ENCODE results near the gene P2RY14.

Gene P2RY14

DNA sequence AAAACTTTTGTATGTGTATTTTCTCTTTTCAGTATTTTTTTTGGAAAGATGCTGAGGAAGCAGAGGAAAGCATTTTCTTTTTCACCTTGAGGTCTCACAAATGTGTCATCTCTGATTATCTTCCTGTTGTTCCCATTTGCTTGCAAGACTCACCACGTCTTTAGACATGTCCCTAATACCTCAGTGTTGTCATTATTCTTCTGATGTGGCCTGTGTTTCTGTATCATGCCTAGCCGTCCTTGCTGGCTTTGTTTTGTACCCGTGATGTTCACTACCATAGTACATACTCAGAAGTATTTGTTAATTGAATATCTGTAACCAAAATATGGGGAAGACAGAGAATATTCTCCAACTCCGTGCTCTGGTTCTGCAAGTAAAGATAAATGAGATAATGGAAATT lies 5.0 kb upstream of the P2RY14 start:
- Histone ChIP-seq H3K36me3 (ENCODE audit: control insufficient read depth in 2 of 2, insufficient read depth in 1 of 2, low read length in 2 of 2) (no peaks in the 10 kb centered on the region), H3K4me3 (ENCODE audit: low read depth, low read length) (no peak overlapping the region), H3K4me1 (ENCODE audit: control insufficient read depth, insufficient read depth, low read length) (0 out of 2 replicates have a peak, but pooled peaks cover 2% of the 10 kb centered on the region), H3K9me3 (ENCODE audit: control insufficient read depth, insufficient read depth, low read depth, low read length) (no peaks in the 10 kb centered on the region), H3K27ac (ENCODE audit: extremely low read depth, low read depth, low read length) (no peak overlapping the region)
- CTCF ChIA-PET, result interaction anchor here (1.1 to 3.5 kb wide), 3 partner anchors 44 to 116 kb away, joined by 7 to 17 read pairs (median 10); no protein-coding TSS in a partner anchor
- TF ChIP-seq ZSCAN30 (tag by site-specific recombination; IDR thresholded peaks at IDR 0.05) (no peak), KLF9 (tag by site-specific recombination; IDR thresholded peaks at IDR 0.05; ENCODE audit: low read depth) (no peak), ZNF155 (tag by site-specific recombination; IDR thresholded peaks at IDR 0.05) (no peak), RBAK (tag by site-specific recombination; IDR thresholded peaks at IDR 0.05) (no peak), ZNF112 (tag by site-specific recombination; IDR thresholded peaks at IDR 0.05) (no peak)
- POLR2A ChIA-PET, result no interaction called here

DNA sequence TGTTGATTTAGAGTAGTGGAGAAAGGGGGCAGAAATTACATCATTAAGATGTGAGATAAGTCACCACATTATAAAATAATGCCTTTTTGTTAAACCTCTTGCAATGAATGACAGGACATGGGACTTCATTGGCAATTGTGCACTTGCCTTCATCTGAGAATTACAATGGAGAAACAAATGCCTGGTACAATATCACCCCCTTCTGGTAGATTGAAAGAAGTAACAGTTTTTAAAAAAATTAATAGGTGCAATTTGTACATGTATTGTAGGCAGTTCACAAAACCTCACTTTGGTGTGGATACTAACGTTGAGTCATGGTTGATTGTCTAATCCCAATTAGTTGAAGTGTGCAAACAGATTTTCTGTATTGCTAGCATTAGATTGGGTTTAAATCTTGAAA lies 4.6 kb upstream of the P2RY14 start:
- Histone ChIP-seq H3K4me1 (ENCODE audit: control insufficient read depth, insufficient read depth, low read length) (0 out of 2 replicates have a peak, but pooled peaks cover 2% of the 10 kb centered on the region), H3K27ac (ENCODE audit: extremely low read depth, low read depth, low read length) (no peak overlapping the region), H3K36me3 (ENCODE audit: control insufficient read depth in 2 of 2, insufficient read depth in 1 of 2, low read length in 2 of 2) (no peaks in the 10 kb centered on the region), H3K4me3 (ENCODE audit: low read depth, low read length) (no peak overlapping the region), H3K9me3 (ENCODE audit: control insufficient read depth, insufficient read depth, low read depth, low read length) (no peaks in the 10 kb centered on the region)
- POLR2A ChIA-PET, result no interaction called here
- TF ChIP-seq ZNF221 (tag by site-specific recombination; IDR thresholded peaks at IDR 0.05; ENCODE audit: borderline replicate concordance), result no peak
- no peak for TF ChIP-seq ZNF692 (tag by site-specific recombination; IDR thresholded peaks at IDR 0.05)
- TF ChIP-seq ZNF26 (tag by site-specific recombination; IDR thresholded peaks at IDR 0.05), result no peak
- TF ChIP-seq, protein P1, sequence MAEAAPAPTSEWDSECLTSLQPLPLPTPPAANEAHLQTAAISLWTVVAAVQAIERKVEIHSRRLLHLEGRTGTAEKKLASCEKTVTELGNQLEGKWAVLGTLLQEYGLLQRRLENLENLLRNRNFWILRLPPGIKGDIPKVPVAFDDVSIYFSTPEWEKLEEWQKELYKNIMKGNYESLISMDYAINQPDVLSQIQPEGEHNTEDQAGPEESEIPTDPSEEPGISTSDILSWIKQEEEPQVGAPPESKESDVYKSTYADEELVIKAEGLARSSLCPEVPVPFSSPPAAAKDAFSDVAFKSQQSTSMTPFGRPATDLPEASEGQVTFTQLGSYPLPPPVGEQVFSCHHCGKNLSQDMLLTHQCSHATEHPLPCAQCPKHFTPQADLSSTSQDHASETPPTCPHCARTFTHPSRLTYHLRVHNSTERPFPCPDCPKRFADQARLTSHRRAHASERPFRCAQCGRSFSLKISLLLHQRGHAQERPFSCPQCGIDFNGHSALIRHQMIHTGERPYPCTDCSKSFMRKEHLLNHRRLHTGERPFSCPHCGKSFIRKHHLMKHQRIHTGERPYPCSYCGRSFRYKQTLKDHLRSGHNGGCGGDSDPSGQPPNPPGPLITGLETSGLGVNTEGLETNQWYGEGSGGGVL (tag by site-specific recombination; IDR thresholded peaks at IDR 0.05), result no peak
- peak; percentile 44; the same call in 1 of the 2 replicates for TF ChIP-seq PRDM6 (tag by site-specific recombination; IDR thresholded peaks at IDR 0.05)
- peak; percentile 58 for TF ChIP-seq ZNF654 (tag by site-specific recombination; IDR thresholded peaks at IDR 0.05; ENCODE audit: low read depth)
- no peak for TF ChIP-seq ZNF121 (tag by site-specific recombination; IDR thresholded peaks at IDR 0.05)
- CTCF ChIA-PET, result interaction anchor here (0.5 to 5.5 kb wide), 13 partner anchors 10 to 395 kb away, joined by 3 to 32 read pairs (median 4); no protein-coding TSS in a partner anchor

GRCh38 chr3:151281671-151282324 lies 3.5 kb upstream of the P2RY14 start:
- ChIA-PET POLR2A (no interaction called here), CTCF (interaction anchor here (0.7 to 5.5 kb wide), 12 partner anchors 11 to 637 kb away, joined by 3 to 32 read pairs (median 5); no protein-coding TSS in a partner anchor)
- 0 out of 2 replicates have a peak, but pooled peaks cover 2% of the 10 kb centered on the region for H3K4me1 ChIP-seq (ENCODE audit: control insufficient read depth, insufficient read depth, low read length)
- no peak overlapping the region for H3K27ac ChIP-seq (ENCODE audit: extremely low read depth, low read depth, low read length)
- no peak overlapping the region for H3K4me3 ChIP-seq (ENCODE audit: low read depth, low read length)
- H3K36me3 ChIP-seq (ENCODE audit: control insufficient read depth in 2 of 2, insufficient read depth in 1 of 2, low read length in 2 of 2), result no peaks in the 10 kb centered on the region; a peak in 1 of 3 replicates
- no peaks in the 10 kb centered on the region for H3K9me3 ChIP-seq (ENCODE audit: control insufficient read depth, insufficient read depth, low read depth, low read length)
- TF ChIP-seq ZFP41 (tag by site-specific recombination; IDR thresholded peaks at IDR 0.05; ENCODE audit: borderline replicate concordance) (no peak), RBAK (tag by site-specific recombination; IDR thresholded peaks at IDR 0.05) (no peak), ZSCAN18 (tag by site-specific recombination; IDR thresholded peaks at IDR 0.05) (no peak), ZNF140 (tag by site-specific recombination; IDR thresholded peaks at IDR 0.05) (no peak), ZBTB48 (tag by site-specific recombination; IDR thresholded peaks at IDR 0.05) (no peak), ZNF600 (tag by site-specific recombination; IDR thresholded peaks at IDR 0.05) (no peak)
- TF ChIP-seq, protein P2, sequence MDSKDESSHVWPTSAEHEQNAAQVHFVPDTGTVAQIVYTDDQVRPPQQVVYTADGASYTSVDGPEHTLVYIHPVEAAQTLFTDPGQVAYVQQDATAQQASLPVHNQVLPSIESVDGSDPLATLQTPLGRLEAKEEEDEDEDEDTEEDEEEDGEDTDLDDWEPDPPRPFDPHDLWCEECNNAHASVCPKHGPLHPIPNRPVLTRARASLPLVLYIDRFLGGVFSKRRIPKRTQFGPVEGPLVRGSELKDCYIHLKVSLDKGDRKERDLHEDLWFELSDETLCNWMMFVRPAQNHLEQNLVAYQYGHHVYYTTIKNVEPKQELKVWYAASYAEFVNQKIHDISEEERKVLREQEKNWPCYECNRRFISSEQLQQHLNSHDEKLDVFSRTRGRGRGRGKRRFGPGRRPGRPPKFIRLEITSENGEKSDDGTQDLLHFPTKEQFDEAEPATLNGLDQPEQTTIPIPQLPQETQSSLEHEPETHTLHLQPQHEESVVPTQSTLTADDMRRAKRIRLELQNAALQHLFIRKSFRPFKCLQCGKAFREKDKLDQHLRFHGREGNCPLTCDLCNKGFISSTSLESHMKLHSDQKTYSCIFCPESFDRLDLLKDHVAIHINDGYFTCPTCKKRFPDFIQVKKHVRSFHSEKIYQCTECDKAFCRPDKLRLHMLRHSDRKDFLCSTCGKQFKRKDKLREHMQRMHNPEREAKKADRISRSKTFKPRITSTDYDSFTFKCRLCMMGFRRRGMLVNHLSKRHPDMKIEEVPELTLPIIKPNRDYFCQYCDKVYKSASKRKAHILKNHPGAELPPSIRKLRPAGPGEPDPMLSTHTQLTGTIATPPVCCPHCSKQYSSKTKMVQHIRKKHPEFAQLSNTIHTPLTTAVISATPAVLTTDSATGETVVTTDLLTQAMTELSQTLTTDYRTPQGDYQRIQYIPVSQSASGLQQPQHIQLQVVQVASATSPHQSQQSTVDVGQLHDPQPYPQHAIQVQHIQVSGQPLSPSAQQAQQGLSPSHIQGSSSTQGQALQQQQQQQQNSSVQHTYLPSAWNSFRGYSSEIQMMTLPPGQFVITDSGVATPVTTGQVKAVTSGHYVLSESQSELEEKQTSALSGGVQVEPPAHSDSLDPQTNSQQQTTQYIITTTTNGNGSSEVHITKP (tag by site-specific recombination; IDR thresholded peaks at IDR 0.05), result no peak
